HG02571 (cell line): ENCODE results near the gene NCKAP5.

ENCODE experiments used
- ATAC-seq: cut with Tn5 transposase; IDR thresholded peaks from one replicate; pipeline ENCODE4 v1.9.1; 2021; ENCODE audit warnings: mild to moderate bottlenecking, moderate library complexity; ENCODE audit not compliant: unreplicated experiment

NCKAP5 gene

GRCh38 chr2:133498662-133499585 is 69.3 kb downstream of the NCKAP5 start:
- peak; percentile 67 for ATAC-seq

DNA sequence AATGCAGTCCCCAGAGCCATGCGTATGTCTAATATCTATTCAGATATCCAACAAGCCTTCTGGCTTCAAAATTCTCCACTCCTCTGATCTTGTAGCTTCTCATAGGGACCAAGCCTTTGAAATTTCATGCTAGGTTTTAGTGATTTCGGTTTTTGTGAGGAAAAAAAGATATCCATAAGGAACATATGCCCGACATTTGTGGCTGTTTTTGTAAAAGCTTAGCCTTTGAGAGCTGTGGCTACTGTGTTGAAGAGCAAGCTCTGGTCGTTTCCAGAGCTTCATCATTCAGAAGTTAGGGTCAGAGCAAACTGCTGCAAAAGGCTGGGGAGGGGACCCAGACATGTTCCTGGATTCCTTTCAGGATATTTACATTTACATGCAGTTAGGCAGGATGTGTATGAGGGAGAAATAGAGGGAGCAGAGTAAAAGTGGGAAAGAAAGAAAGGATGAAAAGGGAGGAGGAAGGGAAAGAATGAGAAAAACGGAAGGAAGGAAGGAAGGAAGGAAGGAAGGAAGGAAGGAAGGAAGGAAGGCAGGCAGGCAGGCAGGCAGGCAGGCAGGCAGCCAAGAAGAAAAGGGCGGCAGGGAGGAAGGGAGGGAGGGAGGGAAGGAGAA is 70.2 kb downstream of the NCKAP5 start:
- ATAC-seq, result no peak

- no peak for ATAC-seq
These were observed 70.9 kb downstream of the NCKAP5 start for GRCh38 chr2:133497270-133497893.

- ATAC-seq, result no peak
These were observed 71.6 kb downstream of the NCKAP5 start for GRCh38 chr2:133496501-133497269.

- ATAC-seq, result no peak
These were observed 73.0 kb downstream of the NCKAP5 start for GRCh38 chr2:133495226-133495625.

GRCh38 chr2:133492719-133493380 is 75.4 kb downstream of the NCKAP5 start:
- ATAC-seq, result no peak

DNA sequence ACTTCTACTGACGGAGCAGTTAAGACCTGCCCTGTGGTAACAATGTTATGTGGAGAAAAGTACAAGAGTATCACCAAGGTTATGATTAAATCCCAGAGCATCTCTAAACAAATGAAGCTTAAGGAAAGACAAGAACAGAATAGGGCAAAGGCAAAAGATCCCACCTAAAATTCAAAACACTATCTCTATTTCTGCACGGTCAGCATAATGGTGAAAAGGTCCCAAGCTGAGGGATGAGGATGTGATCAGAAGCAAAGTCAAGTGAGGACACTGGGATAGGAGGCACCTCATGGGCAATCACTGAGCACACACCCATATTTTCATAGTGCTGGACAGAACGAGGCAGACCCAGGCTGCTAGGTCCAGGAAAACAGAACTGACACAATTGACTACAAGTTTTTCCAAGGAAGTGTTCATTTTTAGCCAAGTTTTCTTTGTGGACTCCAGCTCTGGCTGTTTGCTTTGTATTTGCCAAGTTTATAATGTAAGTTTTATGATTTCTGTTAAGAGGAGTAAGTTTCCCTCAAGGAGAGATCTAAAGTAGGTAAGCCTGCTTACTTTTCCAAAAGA is 77.8 kb downstream of the NCKAP5 start:
- no peak for ATAC-seq

GRCh38 chr2:133489641-133490410 is 78.4 kb downstream of the NCKAP5 start:
- no peak for ATAC-seq

- no peak for ATAC-seq
These were observed 79.1 kb downstream of the NCKAP5 start for GRCh38 chr2:133489146-133489545.

- ATAC-seq, result no peak
These were observed 81.5 kb downstream of the NCKAP5 start for GRCh38 chr2:133486771-133487191.

DNA sequence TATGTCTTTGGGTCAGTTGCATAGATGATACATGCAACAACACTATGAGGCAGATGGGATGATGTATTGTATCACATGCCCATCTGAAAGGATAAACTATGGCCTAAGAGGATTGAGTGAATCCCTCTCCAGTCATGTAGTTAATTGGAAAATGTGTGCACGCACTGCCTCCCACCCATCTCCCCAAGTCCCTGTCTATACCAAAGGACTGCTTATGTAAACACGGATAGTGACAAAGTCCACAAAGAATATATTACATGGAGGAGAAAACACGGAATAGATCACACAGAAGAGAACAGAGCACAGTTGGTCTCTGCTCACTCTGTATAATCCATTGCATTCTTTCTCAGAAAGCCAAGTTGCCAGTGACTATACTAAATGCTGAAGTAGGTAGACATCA is 82.4 kb downstream of the NCKAP5 start:
- ATAC-seq, result no peak

GRCh38 chr2:133484784-133485183 is 83.5 kb downstream of the NCKAP5 start:
- ATAC-seq, result no peak

- ATAC-seq, result no peak
These were observed 84.2 kb downstream of the NCKAP5 start for GRCh38 chr2:133484106-133484505.

- no peak for ATAC-seq
These were observed 85.1 kb downstream of the NCKAP5 start for GRCh38 chr2:133483181-133483580.

DNA sequence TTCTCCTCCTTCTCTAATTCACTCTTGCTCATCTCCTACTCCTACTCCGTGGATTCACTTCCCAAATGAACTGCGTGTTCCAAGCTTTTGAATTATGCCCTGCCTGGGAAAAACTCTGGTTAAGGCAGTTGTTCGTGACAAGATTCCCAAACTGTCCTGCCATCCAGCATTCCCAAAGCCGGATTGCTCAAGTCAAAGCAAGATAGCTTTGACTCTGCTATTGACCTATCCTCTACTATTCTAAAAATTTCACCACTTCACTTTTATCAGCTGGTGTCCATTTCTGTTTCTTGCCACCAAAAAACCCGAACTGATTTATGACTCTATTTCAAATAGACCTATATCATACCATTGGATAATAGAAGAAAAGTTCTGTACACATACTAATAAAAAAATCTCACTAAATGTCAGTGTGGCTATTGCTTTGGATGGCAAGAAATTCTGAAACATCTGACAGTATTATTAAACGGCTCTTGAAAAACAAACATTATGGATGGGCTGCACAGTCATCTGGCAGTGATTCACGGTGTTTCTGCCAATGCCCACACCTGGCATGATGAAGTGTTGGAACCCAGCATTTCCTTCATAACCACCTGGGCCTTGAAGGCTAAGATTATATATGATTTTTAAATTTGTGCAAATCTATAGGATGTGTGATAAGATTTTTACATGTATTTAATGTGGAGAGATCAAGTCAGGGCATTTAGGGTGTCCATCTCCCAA is 87.4 kb downstream of the NCKAP5 start:
- ATAC-seq, result no peak

GRCh38 chr2:133477616-133477990 is 90.7 kb downstream of the NCKAP5 start:
- ATAC-seq, result no peak

DNA sequence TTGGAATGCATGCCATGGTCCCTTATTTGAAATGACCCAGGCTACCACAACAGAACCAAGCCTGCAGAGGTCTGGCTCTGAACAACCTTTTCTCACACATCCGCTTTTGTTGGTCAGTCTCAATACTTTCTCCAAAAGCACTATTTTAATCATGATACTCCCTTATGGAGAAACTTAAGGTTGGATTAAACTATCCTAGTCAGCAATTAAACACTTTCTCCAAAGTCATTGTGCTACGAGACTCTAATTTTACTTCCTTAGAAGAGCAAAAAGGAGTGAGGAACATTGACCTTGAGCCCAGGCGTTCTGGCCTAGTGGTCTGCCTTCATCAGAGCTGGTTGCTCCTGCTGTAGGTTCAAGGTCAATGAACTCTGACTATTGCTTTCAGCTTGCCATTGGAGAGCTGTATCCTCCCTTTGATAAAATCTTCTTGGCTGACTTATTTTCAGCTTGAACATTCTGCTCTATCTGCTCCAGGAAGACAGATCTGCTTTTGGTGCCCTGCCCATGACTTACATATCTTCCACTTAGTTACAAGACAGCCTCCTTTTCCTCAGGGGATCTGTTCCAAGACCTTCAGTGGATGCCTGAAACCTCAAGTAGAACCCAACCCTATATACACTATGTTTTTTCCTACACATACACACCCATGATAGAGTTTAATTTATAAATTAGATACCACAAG is 91.2 kb downstream of the NCKAP5 start:
- no peak for ATAC-seq

DNA sequence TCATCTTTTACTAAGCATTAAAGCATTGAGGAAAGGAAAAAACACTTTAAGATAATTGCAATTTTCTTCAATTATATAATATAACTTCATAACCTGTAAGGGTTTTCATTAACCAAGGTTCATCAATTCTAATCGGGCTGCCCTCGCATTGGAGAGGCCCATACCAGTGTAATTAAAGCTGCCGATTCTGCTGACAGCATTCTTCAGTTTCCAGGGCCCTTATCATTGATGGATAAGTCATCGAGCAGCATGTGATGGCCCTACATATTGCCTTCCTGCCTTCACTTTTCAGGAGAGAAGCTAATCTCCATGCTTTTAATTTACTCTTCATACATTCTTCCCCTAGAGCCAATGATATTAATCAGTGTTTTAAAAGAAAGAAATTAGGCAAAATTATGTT is 92.0 kb downstream of the NCKAP5 start:
- no peak for ATAC-seq
